Activated B cell treated with CpG ODN at 0.5 μM for 24 hours (primary cell): ENCODE measurements around the gene SELPLG. TPM values are rescaled to one million over a fixed set of nuclear protein-coding genes. Genes with fewer than 3 reads are reported as not detected.

Source experiments
- ATAC-seq: fragments of 200-7000 bp; cut with Tn5 transposase; one replicate; pipeline ENCODE4 v1.10.0; 2021; ENCODE audit warnings: low read depth, mild to moderate bottlenecking, moderate library complexity
- CTCF ChIA-PET: fragments of 350-600 bp; sonication (Branson Sonifier 250); formaldehyde crosslinking; loops from one replicate; lab custom pipeline; 2021; ENCODE audit warnings: antibody characterized with exemption; lab: Charles Lee
- POLR2A ChIA-PET: fragments of 350-600 bp; sonication (Branson Sonifier 250); formaldehyde crosslinking; loops from one replicate; lab custom pipeline; 2021; ENCODE audit warnings: antibody characterized with exemption; lab: Charles Lee
- DNase-seq: peaks from one replicate; pipeline ENCODE4 v3.0.0; 2022
- H3K27ac Mint-ChIP-seq: one replicate; pipeline ENCODE4 v1.8.0; 2020; ENCODE audit warnings: mixed read lengths
- H3K27me3 Mint-ChIP-seq: one replicate; pipeline ENCODE4 v1.8.0; 2021; ENCODE audit warnings: mixed read lengths
- H3K36me3 Mint-ChIP-seq: one replicate; pipeline ENCODE4 v1.8.0; 2021; ENCODE audit warnings: low read depth, mixed read lengths
- H3K4me1 Mint-ChIP-seq: one replicate; pipeline ENCODE4 v1.8.0; 2021; ENCODE audit warnings: mixed read lengths
- H3K4me3 Mint-ChIP-seq: one replicate; pipeline ENCODE4 v1.8.0; 2020; ENCODE audit warnings: mild to moderate bottlenecking, mixed read lengths
- H3K9me3 Mint-ChIP-seq: one replicate; pipeline ENCODE4 v1.8.0; 2020; ENCODE audit warnings: mixed read lengths
- intact Hi-C: fragments of 100-400 bp; cut with micrococcal nuclease; formaldehyde crosslinking; loops from one replicate; pipeline ENCODE4 v1.15.1; 2024
- total RNA-seq: library from RNA; stranded (reverse); gene quantifications from 2 replicates; pipeline ENCODE4 v1.2.3, GENCODE V29; 2022
- TF ChIP-seq, protein P1 (sequence below): fragments of 200-600 bp; IDR thresholded peaks from one replicate; pipeline ENCODE4 v1.8.0; 2022; ENCODE audit warnings: antibody characterized with exemption, mild to moderate bottlenecking

Gene SELPLG
- total RNA-seq, 1 donor from 2014 or later, result 1.8 TPM

DNA sequence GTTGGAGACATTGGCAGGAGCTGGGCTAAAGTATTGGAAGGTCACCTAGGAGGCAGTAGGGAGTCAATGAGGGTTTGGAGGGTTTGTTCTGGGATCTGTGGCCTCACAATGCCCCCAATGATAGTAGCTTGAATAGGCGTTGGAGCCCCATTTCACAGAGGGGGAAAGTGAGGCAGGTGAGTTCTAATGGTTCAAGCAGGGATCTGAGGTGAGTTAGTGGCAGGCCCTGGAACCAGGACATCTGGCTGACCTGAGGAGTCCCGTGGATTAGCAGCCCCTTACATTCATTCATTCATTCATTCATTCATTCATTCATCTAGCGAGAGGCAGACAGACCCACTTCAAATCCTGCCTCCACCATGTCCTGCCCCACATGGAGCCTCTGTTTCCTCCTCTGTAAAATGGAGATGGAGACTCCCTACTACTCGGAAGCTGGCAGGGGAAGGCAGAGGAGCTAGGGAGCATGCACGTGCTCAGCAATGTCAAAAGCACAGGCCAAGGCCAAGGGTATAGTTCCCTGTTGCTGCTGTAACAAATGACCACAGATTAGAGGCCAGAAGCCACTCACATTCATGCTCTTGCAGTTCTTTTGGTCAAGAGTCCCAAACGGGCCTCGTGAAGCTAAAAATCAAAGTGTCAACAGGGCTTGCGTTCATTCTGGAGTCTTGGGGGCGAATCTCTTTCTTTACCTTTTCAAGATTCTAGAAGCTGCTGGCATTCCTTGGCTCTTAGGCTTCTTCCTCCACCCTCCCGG is 33.6 kb downstream of the SELPLG start:
- Mint-ChIP-seq H3K36me3 (no peaks in the 10 kb centered on the region), H3K27ac (no peak overlapping the region), H3K27me3 (no peaks in the 10 kb centered on the region), H3K4me1 (no peaks in the 10 kb centered on the region), H3K9me3 (no peaks in the 10 kb centered on the region), H3K4me3 (no peak overlapping the region)
- DNase-seq, result no peak
- intact Hi-C loops, result no loop called here
- ChIA-PET POLR2A (interaction anchor here (0.7 kb wide), 1 partner anchor 18 kb away, joined by 3 read pairs; no protein-coding TSS in a partner anchor), CTCF (no interaction called here)
- ATAC-seq, result no peak
- TF ChIP-seq, protein P1, sequence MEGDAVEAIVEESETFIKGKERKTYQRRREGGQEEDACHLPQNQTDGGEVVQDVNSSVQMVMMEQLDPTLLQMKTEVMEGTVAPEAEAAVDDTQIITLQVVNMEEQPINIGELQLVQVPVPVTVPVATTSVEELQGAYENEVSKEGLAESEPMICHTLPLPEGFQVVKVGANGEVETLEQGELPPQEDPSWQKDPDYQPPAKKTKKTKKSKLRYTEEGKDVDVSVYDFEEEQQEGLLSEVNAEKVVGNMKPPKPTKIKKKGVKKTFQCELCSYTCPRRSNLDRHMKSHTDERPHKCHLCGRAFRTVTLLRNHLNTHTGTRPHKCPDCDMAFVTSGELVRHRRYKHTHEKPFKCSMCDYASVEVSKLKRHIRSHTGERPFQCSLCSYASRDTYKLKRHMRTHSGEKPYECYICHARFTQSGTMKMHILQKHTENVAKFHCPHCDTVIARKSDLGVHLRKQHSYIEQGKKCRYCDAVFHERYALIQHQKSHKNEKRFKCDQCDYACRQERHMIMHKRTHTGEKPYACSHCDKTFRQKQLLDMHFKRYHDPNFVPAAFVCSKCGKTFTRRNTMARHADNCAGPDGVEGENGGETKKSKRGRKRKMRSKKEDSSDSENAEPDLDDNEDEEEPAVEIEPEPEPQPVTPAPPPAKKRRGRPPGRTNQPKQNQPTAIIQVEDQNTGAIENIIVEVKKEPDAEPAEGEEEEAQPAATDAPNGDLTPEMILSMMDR, result no peak

DNA sequence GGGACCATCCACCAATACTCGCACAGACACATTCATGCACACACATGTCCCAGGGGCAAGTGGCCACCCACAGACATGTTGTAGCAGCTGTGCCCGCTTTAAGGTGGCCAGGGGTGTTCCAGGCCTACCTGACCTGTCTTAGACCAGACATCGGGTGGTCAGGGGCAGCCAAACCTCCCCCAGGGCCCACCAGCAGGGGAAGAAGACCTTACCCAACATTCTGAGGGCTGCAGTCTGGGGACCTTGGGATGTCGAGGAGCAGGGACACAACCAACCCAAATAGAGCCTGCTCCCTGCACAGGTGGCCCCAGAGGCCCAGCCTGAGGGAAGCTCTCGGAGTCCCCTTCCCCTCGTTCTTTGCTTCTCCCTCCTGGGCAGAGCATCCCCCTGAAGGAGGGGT is 34.2 kb downstream of the SELPLG start:
- TF ChIP-seq, protein P1, result no peak
- ChIA-PET POLR2A (no interaction called here), CTCF (no interaction called here)
- intact Hi-C loops, result no loop called here
- no peak for DNase-seq
- ATAC-seq, result no peak
- no peaks in the 10 kb centered on the region for H3K9me3 Mint-ChIP-seq
- H3K27ac Mint-ChIP-seq, result no peak overlapping the region
- no peak overlapping the region for H3K4me3 Mint-ChIP-seq
- no peaks in the 10 kb centered on the region for H3K27me3 Mint-ChIP-seq
- H3K4me1 Mint-ChIP-seq, result no peaks in the 10 kb centered on the region
- H3K36me3 Mint-ChIP-seq, result no peaks in the 10 kb centered on the region

GRCh38 chr12:108598553-108599250 is 35.0 kb downstream of the SELPLG start:
- H3K4me1 Mint-ChIP-seq, result no peaks in the 10 kb centered on the region
- H3K27ac Mint-ChIP-seq, result no peak overlapping the region
- no peaks in the 10 kb centered on the region for H3K27me3 Mint-ChIP-seq
- DNase-seq (no peak), ATAC-seq (no peak)
- TF ChIP-seq, protein P1, result no peak
- no peak overlapping the region for H3K4me3 Mint-ChIP-seq
- no peaks in the 10 kb centered on the region for H3K9me3 Mint-ChIP-seq
- ChIA-PET POLR2A (no interaction called here), CTCF (no interaction called here)
- no peaks in the 10 kb centered on the region for H3K36me3 Mint-ChIP-seq
- intact Hi-C loops, result no loop called here

- no peak within 1 kb of the TSS for H3K27ac Mint-ChIP-seq
- H3K9me3 Mint-ChIP-seq, result no peaks in the 10 kb centered on the region
- H3K4me3 Mint-ChIP-seq, result no peak within 1 kb of the TSS
- intact Hi-C loops, result no loop called here
- no peaks in the 10 kb centered on the region for H3K36me3 Mint-ChIP-seq
- no peaks in the 10 kb centered on the region for H3K27me3 Mint-ChIP-seq
- ChIA-PET CTCF (no interaction called here), POLR2A (no interaction called here)
- TF ChIP-seq, protein P1, result no peak
- no peaks in the 10 kb centered on the region for H3K4me1 Mint-ChIP-seq
- DNase-seq, result no peak
- no peak for ATAC-seq
Observed at GRCh38 chr12:108597559-108598471, 35.9 kb downstream of the SELPLG start, which contains the start of gene TMEM119. TSS of gene TMEM119 (minus strand) at chr12:108598084. CDS start at chr12:108592383, 5,701 bp downstream.
